CD4-positive, alpha-beta T cell (primary cell): ENCODE data around the gene NUAK1. TPM values are rescaled to one million over a fixed set of nuclear protein-coding genes. Genes with fewer than 3 reads are reported as not detected.

Experiments
- ATAC-seq: fragments of 200-7000 bp; cut with Tn5 transposase; one replicate; pipeline ENCODE4 v1.10.0; 2022; ENCODE audit warnings: mild to moderate bottlenecking; ENCODE audit not compliant: poor library complexity
- CTCF ChIA-PET: fragments of 350-600 bp; sonication (Branson Sonifier 250); formaldehyde crosslinking; loops from one replicate; lab custom pipeline; 2021; ENCODE audit warnings: antibody characterized with exemption, inconsistent platforms; lab: Charles Lee
- POLR2A ChIA-PET: fragments of 350-600 bp; sonication (Branson Sonifier 250); formaldehyde crosslinking; loops from one replicate; lab custom pipeline; 2021; ENCODE audit warnings: antibody characterized with exemption, inconsistent platforms; lab: Charles Lee
- DNase-seq, 14 experiments: peaks; one replicate each; pipeline ENCODE4 v3.0.0-alpha.2; 2013 to 2020; ENCODE audit warnings: mixed read lengths in 2 of 14
- H3K27ac ChIP-seq, 2 donors: one replicate each; pipeline versions ENCODE4 v1.5.1 to v1.7.0; 2013; ENCODE audit warnings: low read length in 2 of 2, low read depth in 1 of 2, mild to moderate bottlenecking in 1 of 2
- H3K27me3 ChIP-seq, 2 experiments: 1 replicate in 1 of 2; 2 replicates in 1 of 2; pipeline versions ENCODE4 v1.6.1 to v1.7.0; 2013; ENCODE audit warnings: low read length in 2 of 2, control low read depth in 1 of 2, mild to moderate bottlenecking in 1 of 2, moderate library complexity in 1 of 2; ENCODE audit not compliant: insufficient read depth in 2 of 2, control insufficient read depth in 1 of 2
- H3K36me3 ChIP-seq: one replicate; pipeline ENCODE4 v1.6.1; 2013; ENCODE audit warnings: low read length, control low read depth; ENCODE audit not compliant: insufficient read depth
- H3K4me1 ChIP-seq: one replicate; pipeline ENCODE4 v1.6.1; 2013; ENCODE audit warnings: low read length, control low read depth; ENCODE audit not compliant: insufficient read depth
- H3K4me3 ChIP-seq: one replicate; pipeline ENCODE4 v1.5.1; 2013; ENCODE audit warnings: mild to moderate bottlenecking, low read length, moderate library complexity
- H3K9me3 ChIP-seq, 2 experiments: 1 replicate in 1 of 2; 2 replicates in 1 of 2; pipeline versions ENCODE4 v1.6.1 to v1.7.0; 2013; ENCODE audit warnings: low read length in 2 of 2, mild to moderate bottlenecking in 2 of 2, control low read depth in 1 of 2, moderate library complexity in 1 of 2; ENCODE audit not compliant: control insufficient read depth in 1 of 2, insufficient read depth in 1 of 2
- H3K27ac Mint-ChIP-seq: one replicate; pipeline ENCODE4 v1.8.0; 2020; ENCODE audit warnings: mixed read lengths
- H3K27me3 Mint-ChIP-seq: one replicate; pipeline ENCODE4 v1.8.0; 2021; ENCODE audit warnings: mixed read lengths
- H3K36me3 Mint-ChIP-seq: one replicate; pipeline ENCODE4 v1.8.0; 2021; ENCODE audit warnings: low read depth, mixed read lengths
- H3K4me1 Mint-ChIP-seq: one replicate; pipeline ENCODE4 v1.8.0; 2021; ENCODE audit warnings: low read depth, mixed read lengths
- H3K4me3 Mint-ChIP-seq: one replicate; pipeline ENCODE4 v1.8.0; 2020; ENCODE audit warnings: mild to moderate bottlenecking, mixed read lengths
- H3K9me3 Mint-ChIP-seq: one replicate; pipeline ENCODE4 v1.8.0; 2020; ENCODE audit warnings: mixed read lengths
- CTCF ChIP-seq: fragments of 200-600 bp; IDR thresholded peaks from one replicate; pipeline ENCODE4 v1.8.0; 2022; ENCODE audit warnings: antibody characterized with exemption, mild to moderate bottlenecking
- intact Hi-C, 2 experiments: fragments of 100-400 bp; cut with DNase I in 1 of 2; cut with micrococcal nuclease in 1 of 2; formaldehyde crosslinking; loops; one replicate each; pipeline versions ENCODE4 v1.15.1 to v1.9.0; 2023 to 2025; cut with DNase I, micrococcal nuclease
- total RNA-seq, 174 experiments: library from RNA in 2 of 174; stranded (reverse) in 2 of 174; gene quantifications; one replicate each; pipeline ENCODE4 v1.2.3 and lab custom pipeline; 2021 to 2026

The NUAK1 gene
- total RNA-seq, 2 experiments from 2014 or later = 0.16 TPM; not detected in 1

- no peak overlapping the region for H3K27ac Mint-ChIP-seq
- no peak overlapping the region for H3K4me3 ChIP-seq
- no peaks in the 10 kb centered on the region for H3K36me3 Mint-ChIP-seq
- no peak overlapping the region for H3K4me3 Mint-ChIP-seq
- H3K9me3 ChIP-seq = no peaks in the 10 kb centered on the region
- ATAC-seq = no peak
- CTCF ChIA-PET = no interaction called here
- peaks cover 0 to 15% of the 10 kb centered on the region in 2 experiments for H3K27me3 ChIP-seq
- no peaks in the 10 kb centered on the region for H3K4me1 ChIP-seq
- TF ChIP-seq CTCF = no peak
- no peak for DNase-seq
- POLR2A ChIA-PET = no interaction called here
- intact Hi-C loops = no loop called here
- H3K27me3 Mint-ChIP-seq = peaks cover 65% of the 10 kb centered on the region
- H3K9me3 Mint-ChIP-seq = no peaks in the 10 kb centered on the region
- H3K36me3 ChIP-seq = no peaks in the 10 kb centered on the region
- no peak overlapping the region for H3K27ac ChIP-seq
- H3K4me1 Mint-ChIP-seq = no peaks in the 10 kb centered on the region
These were observed 58.5 kb downstream of the NUAK1 start for GRCh38 chr12:106080041-106080790.

DNA sequence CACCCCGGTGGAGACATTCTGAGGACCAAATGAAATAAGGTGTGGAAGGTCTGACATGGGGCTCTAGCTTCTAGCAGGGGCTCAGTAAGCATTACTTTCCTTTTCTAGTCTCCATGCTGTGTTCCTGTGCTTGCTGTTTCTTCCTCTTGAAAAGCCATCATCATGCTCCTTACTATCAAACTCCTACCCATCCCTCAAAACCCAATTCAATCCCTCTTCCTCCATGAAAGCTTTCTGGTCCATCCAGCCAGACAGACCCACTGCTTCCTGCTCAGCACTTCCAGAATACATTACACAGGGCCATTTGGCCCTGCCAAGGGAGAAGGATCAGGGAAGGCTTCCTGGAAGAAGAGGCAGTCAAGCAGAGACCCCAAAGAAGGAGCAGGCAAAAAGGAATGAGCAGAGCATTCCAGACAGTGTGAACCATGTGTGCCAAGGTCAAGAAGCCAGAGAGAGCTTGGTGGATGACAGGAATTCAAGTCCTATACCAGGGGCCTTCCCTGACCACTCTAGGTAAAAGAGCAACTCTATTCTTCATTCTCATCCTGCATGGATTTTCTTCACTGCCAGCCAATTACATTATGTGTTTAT lies 59.5 kb downstream of the NUAK1 start:
- ChIA-PET CTCF (no interaction called here), POLR2A (no interaction called here)
- Histone ChIP-seq H3K4me1 (no peaks in the 10 kb centered on the region), H3K27me3 (peaks cover 4 to 13% of the 10 kb centered on the region in 2 experiments), H3K27ac (no peak overlapping the region), H3K9me3 (no peaks in the 10 kb centered on the region), H3K4me3 (no peak overlapping the region), H3K36me3 (no peaks in the 10 kb centered on the region)
- H3K4me1 Mint-ChIP-seq = no peaks in the 10 kb centered on the region
- H3K36me3 Mint-ChIP-seq = no peaks in the 10 kb centered on the region
- H3K27me3 Mint-ChIP-seq = peaks cover 64% of the 10 kb centered on the region
- H3K9me3 Mint-ChIP-seq = no peaks in the 10 kb centered on the region
- no peak overlapping the region for H3K4me3 Mint-ChIP-seq
- ATAC-seq (no peak), DNase-seq (no peak)
- intact Hi-C loops = no loop called here
- no peak for TF ChIP-seq CTCF
- H3K27ac Mint-ChIP-seq = no peak overlapping the region

DNA sequence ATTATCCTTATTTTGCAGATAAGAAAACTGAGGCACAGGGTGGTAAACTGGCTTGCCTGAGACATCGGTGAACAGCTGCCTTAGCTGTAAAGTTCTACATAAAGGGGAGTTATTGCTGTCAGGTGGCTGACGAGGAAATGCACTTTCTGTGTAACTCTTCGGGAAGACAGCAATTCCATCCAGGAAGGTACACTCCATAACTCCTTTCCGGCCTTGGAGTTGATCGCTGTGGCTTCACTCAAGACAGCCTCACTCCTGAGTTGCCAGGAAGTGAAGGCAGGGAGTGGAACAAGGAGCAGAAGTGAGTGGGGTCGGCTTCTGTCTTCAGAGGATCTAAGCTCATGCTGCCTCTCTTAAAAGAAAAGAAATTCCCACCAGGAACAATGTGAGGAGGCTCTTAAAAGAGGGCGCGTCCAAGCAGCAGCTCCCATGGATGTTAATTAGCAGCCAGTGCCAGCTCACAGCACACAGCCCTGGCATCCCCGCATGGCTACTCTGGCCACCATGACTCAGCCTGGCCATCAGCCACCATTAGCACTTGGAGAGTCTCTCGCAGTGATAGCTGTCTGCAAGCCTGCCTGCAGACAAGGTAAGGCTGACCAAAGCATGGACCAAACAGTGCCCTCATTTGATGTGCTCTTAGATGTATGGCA lies 60.3 kb downstream of the NUAK1 start:
- Histone ChIP-seq H3K36me3 (no peaks in the 10 kb centered on the region), H3K4me3 (no peak overlapping the region), H3K9me3 (no peaks in the 10 kb centered on the region), H3K27ac (no peak overlapping the region), H3K27me3 (peaks cover 4 to 11% of the 10 kb centered on the region in 2 experiments), H3K4me1 (no peaks in the 10 kb centered on the region)
- Mint-ChIP-seq H3K4me1 (no peaks in the 10 kb centered on the region), H3K4me3 (no peak overlapping the region), H3K9me3 (no peaks in the 10 kb centered on the region), H3K27ac (no peak overlapping the region), H3K36me3 (no peaks in the 10 kb centered on the region), H3K27me3 (peaks cover 59% of the 10 kb centered on the region)
- intact Hi-C loops = no loop called here
- no peak for TF ChIP-seq CTCF
- no peak for DNase-seq
- ATAC-seq = no peak
- CTCF ChIA-PET = no interaction called here
- POLR2A ChIA-PET = no interaction called here
